Ishikawa (cell line): ENCODE measurements around the gene BRS3.

Experiments
- CEBPB ChIP-seq: IDR thresholded peaks from 2 replicates; pipeline ENCODE4 v1.6.1; 2012
- EP300 ChIP-seq: IDR thresholded peaks from 2 replicates; pipeline ENCODE4 v1.6.1; 2012; ENCODE audit warnings: borderline replicate concordance
- MAX ChIP-seq: IDR thresholded peaks from 2 replicates; pipeline ENCODE4 v1.6.1; 2012
- TAF1 ChIP-seq: IDR thresholded peaks from 2 replicates; pipeline ENCODE4 v1.6.1; 2012; ENCODE audit warnings: low read depth, mild to moderate bottlenecking
- USF1 ChIP-seq: IDR thresholded peaks from 2 replicates; pipeline ENCODE4 v1.6.1; 2012
- TF ChIP-seq, protein P1 (sequence below): IDR thresholded peaks from 2 replicates; pipeline ENCODE4 v1.6.1; 2012; ENCODE audit warnings: low read depth, mild to moderate bottlenecking

DNA sequence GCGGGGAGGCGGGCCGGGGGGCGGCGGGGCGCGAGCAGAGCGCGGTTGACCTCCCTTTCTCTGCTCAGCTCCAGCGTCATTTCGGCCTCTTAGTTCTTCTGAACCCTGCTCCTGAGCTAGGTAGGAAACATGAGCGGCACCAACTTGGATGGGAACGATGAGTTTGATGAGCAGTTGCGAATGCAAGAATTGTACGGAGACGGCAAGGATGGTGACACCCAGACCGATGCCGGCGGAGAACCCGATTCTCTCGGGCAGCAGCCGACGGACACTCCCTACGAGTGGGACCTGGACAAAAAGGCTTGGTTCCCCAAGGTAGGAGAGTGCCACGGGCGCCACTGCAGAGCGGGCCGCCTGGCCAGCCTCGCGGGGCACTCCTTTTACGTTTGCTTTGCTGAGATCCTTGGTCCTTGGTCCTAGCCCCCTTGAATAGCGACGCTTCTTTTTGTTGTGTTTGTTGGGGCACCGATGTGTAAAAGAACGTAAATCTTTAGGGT, 9.9 kb downstream of the BRS3 start, which contains the start of gene HTATSF1:
- TF ChIP-seq TAF1, result no peak
- TF ChIP-seq USF1, result no peak
- no peak for TF ChIP-seq CEBPB
- TF ChIP-seq MAX, result no peak
- no peak for TF ChIP-seq EP300
- TF ChIP-seq, protein P1, sequence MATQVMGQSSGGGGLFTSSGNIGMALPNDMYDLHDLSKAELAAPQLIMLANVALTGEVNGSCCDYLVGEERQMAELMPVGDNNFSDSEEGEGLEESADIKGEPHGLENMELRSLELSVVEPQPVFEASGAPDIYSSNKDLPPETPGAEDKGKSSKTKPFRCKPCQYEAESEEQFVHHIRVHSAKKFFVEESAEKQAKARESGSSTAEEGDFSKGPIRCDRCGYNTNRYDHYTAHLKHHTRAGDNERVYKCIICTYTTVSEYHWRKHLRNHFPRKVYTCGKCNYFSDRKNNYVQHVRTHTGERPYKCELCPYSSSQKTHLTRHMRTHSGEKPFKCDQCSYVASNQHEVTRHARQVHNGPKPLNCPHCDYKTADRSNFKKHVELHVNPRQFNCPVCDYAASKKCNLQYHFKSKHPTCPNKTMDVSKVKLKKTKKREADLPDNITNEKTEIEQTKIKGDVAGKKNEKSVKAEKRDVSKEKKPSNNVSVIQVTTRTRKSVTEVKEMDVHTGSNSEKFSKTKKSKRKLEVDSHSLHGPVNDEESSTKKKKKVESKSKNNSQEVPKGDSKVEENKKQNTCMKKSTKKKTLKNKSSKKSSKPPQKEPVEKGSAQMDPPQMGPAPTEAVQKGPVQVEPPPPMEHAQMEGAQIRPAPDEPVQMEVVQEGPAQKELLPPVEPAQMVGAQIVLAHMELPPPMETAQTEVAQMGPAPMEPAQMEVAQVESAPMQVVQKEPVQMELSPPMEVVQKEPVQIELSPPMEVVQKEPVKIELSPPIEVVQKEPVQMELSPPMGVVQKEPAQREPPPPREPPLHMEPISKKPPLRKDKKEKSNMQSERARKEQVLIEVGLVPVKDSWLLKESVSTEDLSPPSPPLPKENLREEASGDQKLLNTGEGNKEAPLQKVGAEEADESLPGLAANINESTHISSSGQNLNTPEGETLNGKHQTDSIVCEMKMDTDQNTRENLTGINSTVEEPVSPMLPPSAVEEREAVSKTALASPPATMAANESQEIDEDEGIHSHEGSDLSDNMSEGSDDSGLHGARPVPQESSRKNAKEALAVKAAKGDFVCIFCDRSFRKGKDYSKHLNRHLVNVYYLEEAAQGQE, result no peak
